HepG2 (cell line): ENCODE results near the gene TAS2R1.

ENCODE experiments used
- CTCF ChIP-seq: sonication (generic); formaldehyde crosslinking; IDR thresholded peaks from 2 replicates; pipeline ENCODE4 v1.5.0; 2020; ENCODE audit warnings: mild to moderate bottlenecking, missing genetic modification reagents, moderate library complexity
- ETV6 ChIP-seq: sonication (generic); formaldehyde crosslinking; conservative IDR thresholded peaks from 2 replicates; pipeline ENCODE4 v1.4.0; 2020; ENCODE audit warnings: missing genetic modification reagents
- NFE2L2 ChIP-seq: fragments of 150-350 bp; IDR thresholded peaks from 2 replicates; pipeline ENCODE4 v1.6.1; 2014; ENCODE audit warnings: low read length
- POLR2AphosphoS5 ChIP-seq: IDR thresholded peaks from 2 replicates; pipeline ENCODE4 v1.6.1; 2012; ENCODE audit warnings: low read depth, low read length
- PPARG ChIP-seq: conservative IDR thresholded peaks from 2 replicates; pipeline ENCODE4 v1.6.1; 2016; ENCODE audit warnings: missing biosample characterization, missing genetic modification reagents
- YEATS2 ChIP-seq: sonication (generic); formaldehyde crosslinking; IDR thresholded peaks from 2 replicates; pipeline ENCODE4 v1.4.0; 2020; ENCODE audit warnings: missing genetic modification reagents, borderline replicate concordance
- ZNF83 ChIP-seq: sonication (generic); formaldehyde crosslinking; IDR thresholded peaks from 2 replicates; pipeline ENCODE4 v1.4.0; 2020; ENCODE audit warnings: missing genetic modification reagents, mild to moderate bottlenecking, borderline replicate concordance
- TF ChIP-seq, protein P1 (sequence below): IDR thresholded peaks from 2 replicates; pipeline ENCODE4 v1.6.1; 2012; ENCODE audit warnings: low read length, improper control_type of control experiment
- TF ChIP-seq, protein P2 (sequence below): sonication (generic); formaldehyde crosslinking; IDR thresholded peaks from 2 replicates; pipeline ENCODE4 v1.4.0; 2020; ENCODE audit warnings: missing genetic modification reagents

DNA sequence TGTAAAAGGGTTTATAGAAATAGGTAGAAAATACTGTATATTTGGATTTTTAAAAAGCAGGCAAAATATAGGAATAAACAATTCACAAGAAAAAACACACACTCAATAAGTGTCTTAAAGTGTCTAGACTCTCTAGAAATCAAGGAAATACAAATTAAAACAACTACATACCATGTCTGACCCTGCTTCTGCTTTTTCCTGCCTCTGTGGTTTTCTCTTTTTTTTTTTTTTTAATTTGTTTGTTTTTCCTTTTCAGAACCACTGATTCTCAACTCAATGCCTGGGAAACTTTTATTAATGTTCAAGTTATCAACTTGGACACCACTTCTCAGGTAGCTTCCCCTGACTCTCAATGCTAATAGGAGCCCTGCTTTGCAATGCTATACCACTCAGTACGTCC lies 25.5 kb upstream of the TAS2R1 start:
- no peak for TF ChIP-seq YEATS2 (CRISPR knock-in tag)
- no peak for TF ChIP-seq ETV6
- no peak for TF ChIP-seq NFE2L2
- no peak for TF ChIP-seq PPARG (CRISPR knock-in tag)
- no peak for TF ChIP-seq POLR2AphosphoS5
- TF ChIP-seq, protein P1, sequence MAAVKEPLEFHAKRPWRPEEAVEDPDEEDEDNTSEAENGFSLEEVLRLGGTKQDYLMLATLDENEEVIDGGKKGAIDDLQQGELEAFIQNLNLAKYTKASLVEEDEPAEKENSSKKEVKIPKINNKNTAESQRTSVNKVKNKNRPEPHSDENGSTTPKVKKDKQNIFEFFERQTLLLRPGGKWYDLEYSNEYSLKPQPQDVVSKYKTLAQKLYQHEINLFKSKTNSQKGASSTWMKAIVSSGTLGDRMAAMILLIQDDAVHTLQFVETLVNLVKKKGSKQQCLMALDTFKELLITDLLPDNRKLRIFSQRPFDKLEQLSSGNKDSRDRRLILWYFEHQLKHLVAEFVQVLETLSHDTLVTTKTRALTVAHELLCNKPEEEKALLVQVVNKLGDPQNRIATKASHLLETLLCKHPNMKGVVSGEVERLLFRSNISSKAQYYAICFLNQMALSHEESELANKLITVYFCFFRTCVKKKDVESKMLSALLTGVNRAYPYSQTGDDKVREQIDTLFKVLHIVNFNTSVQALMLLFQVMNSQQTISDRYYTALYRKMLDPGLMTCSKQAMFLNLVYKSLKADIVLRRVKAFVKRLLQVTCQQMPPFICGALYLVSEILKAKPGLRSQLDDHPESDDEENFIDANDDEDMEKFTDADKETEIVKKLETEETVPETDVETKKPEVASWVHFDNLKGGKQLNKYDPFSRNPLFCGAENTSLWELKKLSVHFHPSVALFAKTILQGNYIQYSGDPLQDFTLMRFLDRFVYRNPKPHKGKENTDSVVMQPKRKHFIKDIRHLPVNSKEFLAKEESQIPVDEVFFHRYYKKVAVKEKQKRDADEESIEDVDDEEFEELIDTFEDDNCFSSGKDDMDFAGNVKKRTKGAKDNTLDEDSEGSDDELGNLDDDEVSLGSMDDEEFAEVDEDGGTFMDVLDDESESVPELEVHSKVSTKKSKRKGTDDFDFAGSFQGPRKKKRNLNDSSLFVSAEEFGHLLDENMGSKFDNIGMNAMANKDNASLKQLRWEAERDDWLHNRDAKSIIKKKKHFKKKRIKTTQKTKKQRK = no peak
- no peak for TF ChIP-seq ZNF83 (CRISPR knock-in tag)
- no peak for TF ChIP-seq CTCF (CRISPR knock-in tag)
- TF ChIP-seq, protein P2, sequence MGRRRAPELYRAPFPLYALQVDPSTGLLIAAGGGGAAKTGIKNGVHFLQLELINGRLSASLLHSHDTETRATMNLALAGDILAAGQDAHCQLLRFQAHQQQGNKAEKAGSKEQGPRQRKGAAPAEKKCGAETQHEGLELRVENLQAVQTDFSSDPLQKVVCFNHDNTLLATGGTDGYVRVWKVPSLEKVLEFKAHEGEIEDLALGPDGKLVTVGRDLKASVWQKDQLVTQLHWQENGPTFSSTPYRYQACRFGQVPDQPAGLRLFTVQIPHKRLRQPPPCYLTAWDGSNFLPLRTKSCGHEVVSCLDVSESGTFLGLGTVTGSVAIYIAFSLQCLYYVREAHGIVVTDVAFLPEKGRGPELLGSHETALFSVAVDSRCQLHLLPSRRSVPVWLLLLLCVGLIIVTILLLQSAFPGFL (CRISPR knock-in tag) = no peak
